Stimulated activated CD8-positive, alpha-beta memory T cell treated with anti-CD3 and anti-CD28 coated beads, Interleukin-12 subunit alpha, Interleukin-12 subunit beta, amount 100 ng/mL, for 4 hours (primary cell): ENCODE data around the gene RAB26.
"Not testable (repeated sequence)": the region's sequence is repeated elsewhere in the genome, so short reads cannot be mapped to it uniquely, and the experiment has no call there.

Source experiments
- DNase-seq: peaks from one replicate; pipeline ENCODE4 v3.0.0-alpha.2; 2020; ENCODE audit warnings: low read depth

The RAB26 gene

DNA sequence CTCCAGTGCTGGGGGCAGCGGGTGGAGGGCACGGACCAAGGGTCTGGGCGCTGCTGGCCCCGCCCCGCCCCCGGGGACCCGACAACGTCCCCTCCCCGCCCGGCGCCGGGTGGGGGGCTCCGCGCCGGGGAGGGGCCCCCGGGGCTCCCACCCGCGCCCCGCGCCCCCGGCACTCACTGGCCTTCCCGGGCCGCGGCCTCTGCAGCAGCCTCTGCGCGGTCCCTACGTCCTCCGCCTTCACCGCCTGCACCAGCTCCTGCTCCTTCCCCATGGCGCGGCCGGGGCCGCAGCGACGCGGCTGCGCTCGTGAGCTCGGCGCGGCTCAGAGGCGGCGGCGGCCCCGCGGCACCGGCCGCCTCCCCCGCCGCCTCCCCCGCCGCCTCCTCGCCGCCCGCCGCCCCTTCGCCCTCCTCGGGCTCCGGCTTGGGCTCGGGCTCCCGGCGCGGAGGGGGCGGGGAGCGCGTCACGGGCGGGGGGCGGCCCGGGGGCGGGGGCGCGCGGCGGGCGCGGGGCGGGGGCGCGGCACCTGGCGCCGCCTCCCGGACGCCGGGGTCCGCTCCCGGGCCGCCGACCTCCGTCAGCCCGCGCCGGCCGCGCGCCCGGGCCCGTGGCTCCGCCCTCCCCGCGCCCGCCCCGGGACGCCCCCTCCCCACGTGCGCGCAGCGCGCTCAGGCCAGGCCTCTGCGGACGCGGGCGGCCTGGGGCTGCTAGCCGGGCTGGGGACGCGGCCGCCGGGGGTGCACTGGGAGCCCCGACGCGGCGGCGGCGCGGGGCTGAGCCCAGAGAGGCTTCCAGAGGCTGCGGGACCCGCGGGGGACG lies 47.9 kb downstream of the RAB26 start, which contains the start of gene CASKIN1:
CASKIN1 (minus strand) TSS at position 444 of the 819 bp plus-strand sequence; CDS start at position 271, 173 bp downstream.
- no peak for DNase-seq

DNA sequence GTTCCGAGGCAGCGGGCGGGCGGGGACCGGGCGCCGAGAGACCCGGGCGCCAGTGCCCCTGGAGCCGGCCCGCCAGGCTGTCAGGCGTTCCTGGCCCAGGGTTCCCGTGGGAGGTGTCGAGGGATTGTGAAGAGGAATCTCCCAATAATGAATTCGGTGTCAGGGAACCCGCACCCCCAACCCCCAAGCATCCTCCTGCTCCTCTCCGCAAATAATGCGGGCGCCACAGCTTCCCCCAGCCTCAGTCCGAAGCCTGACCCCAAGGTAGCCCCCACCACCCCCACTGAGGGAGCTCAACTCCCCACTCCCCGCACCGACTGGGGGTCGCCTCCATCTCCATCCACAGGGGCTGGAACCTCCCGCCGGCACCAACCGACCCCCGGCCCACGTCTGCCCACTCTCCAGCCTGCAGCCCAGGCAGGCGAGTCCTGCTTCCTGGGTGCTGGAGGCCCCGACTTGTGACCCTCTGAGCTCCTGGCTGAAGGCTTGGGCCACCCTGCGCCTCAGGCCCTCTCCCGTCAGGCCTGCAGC lies 48.6 kb downstream of the RAB26 start:
- no peak for DNase-seq

DNA sequence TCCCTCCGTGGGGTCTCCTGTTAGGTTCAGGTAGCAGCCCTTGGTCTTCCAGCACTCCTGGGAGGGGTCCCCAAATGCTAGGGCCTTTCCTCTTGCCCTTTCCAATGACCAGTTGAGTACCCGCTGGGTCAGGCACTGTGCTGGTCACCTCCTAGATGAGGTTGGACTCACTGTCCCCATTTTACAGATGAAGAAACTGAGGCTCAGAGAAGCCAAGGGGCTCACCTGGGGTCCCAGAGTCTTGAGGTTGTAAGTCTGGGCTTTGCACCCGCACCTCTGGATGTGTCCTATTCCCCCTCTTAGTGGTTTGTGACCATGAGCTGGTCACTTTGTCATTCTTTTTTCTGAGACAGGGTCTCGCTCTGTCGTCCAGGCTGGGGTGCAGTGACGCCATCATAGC lies 49.3 kb downstream of the RAB26 start:
- no peak for DNase-seq

DNA sequence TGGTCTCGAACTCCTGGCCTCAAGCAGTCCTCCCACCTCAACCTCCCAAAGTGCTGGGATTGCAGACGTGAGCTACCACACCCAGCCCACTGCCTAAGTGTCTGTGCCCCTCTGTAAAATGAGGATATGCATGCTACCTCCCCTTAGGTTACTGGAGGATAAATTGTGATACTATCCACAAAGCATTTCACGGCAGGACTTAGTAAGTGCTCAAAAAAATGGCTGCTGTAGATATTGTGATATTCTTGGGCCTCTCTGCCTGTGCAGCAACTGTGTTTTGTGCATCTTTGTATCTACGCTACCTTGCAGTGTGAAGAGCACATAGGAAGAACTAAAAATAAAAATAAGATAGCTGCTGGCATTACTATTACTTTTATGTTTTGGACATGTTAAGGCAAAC lies 49.9 kb downstream of the RAB26 start:
- no peak for DNase-seq

DNA sequence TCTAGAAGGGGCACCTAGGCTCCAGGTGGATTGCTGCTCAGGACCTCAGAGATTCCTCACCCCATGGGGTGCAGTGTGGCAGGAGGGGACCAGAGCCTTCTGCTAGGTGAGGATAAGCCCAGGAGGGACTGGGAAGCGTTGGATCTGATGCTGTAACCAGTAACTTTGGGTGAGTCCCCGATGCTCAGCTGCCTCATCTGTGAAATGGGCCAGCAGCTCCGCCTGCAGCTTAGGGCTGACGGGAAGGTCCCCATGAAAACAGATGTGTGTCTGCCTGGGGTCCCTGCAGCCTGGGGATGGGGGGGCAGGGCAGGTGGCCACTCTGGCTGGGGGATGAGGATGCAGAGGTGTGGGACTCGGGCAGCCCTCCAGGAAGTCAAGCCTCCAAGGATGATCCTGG lies 50.7 kb downstream of the RAB26 start:
- DNase-seq: no peak

DNA sequence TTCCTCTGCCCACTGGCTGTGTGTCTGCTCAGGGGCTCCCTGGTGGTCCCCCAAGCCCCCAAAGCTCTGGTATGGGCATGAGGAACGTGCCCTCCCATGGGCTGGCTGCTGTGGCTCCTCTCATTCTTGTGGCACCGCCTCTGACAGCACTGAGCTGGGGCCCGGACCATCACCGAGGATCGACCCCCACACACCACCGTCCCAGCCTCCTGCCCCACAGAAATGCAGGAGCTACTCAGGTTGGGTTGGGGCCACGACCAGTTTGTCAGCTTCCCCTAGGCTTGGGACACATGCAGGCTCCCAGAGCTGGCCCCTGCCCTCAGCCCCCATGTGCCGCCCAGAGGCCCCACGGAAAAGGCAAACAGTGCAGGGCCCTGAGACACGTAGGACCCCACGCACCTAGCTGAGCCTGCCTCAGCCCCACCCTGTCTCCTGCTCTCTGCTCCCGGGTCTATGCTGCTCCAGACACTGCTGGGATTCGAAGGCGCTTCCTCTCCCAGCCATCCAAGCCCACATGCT lies 51.3 kb downstream of the RAB26 start:
- DNase-seq: no peak

DNA sequence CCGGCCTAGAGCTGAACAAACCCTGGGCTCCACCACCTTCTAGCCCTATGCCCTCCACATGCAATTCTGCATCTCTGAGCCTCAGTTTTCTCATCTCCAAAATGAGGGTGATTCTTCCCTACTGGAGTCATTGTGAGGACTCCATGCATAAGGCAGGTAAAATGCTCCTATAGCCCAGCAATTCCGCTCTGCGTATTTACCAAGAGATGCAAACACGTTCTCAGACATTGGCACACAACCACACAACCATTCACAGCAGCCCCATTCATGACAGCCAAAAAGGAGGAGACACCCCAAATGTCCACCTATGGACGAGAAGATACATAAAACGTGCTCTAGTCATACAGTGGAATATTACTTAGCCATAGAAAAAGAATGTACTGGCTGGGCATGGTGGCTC lies 51.9 kb downstream of the RAB26 start:
- DNase-seq: no peak

DNA sequence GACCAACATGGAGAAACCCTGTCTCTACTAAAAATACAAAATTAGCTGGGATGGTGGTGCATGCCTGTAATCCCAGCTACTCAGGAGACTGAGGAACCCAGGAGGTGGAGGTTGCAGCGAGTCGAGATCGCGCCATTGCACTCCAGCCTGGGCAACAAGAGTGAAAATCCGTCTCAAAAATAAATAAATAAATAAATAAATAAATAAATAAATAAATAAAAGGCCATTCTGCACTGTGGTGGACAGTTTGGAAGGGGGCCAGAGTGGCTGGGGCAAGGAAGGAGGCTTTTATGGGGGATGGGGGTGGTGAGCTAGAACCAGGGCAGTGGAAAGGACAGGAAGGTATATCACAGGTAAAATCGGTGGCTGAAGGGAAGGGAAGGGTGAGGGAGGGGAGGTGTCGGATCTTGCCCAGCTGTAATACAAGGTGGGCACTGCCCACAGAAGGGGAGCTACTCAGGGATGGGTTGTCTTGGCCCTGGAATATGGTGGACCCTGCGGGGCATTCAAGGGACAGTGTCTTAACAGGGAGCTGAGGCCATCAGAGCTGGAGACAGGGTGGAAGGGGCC lies 54.8 kb downstream of the RAB26 start:
- DNase-seq: not testable (repeated sequence)
